OCI-LY3 (cell line): ENCODE results near the gene ATXN2.

ENCODE experiments used
- H2AFZ ChIP-seq: fragments of 200-600, 300-600 bp; shearing (Covaris generic); 2 replicates; pipeline ENCODE4 v1.6.0; 2014; ENCODE audit warnings: antibody characterized with exemption, low read depth, low read length
- H3K27ac ChIP-seq: fragments of 200-600, 300-600 bp; sonication (generic); 2 replicates; pipeline ENCODE4 v1.5.1; 2014; ENCODE audit warnings: mild to moderate bottlenecking, low read length, moderate library complexity, mixed read lengths
- H3K27me3 ChIP-seq: fragments of 200-600, 300-600 bp; sonication (generic); 2 replicates; pipeline ENCODE4 v1.6.1; 2014; ENCODE audit warnings: low read depth, low read length, mixed read lengths
- H3K36me3 ChIP-seq: fragments of 200-600, 300-600 bp; sonication (generic); replicated peaks from 2 replicates; pipeline ENCODE3; 2014; ENCODE audit warnings: low read depth, low read length, mixed read lengths
- H3K4me1 ChIP-seq: fragments of 300-600, 200-600 bp; sonication (generic); 2 replicates; pipeline ENCODE4 v1.6.1; 2014; ENCODE audit warnings: low read length, mixed read lengths
- H3K4me2 ChIP-seq: fragments of 200-600, 300-600 bp; sonication (generic); 2 replicates; pipeline ENCODE4 v1.6.1; 2014; ENCODE audit warnings: low read length, mixed read lengths
- H3K4me3 ChIP-seq: fragments of 300-600, 200-600 bp; sonication (generic); 2 replicates; pipeline ENCODE4 v1.5.1; 2014; ENCODE audit warnings: antibody characterized with exemption, mild to moderate bottlenecking, low read length, moderate library complexity
- H3K79me2 ChIP-seq: fragments of 300-600, 200-600 bp; shearing (Covaris generic); 2 replicates; pipeline ENCODE4 v1.6.1; 2014; ENCODE audit warnings: mild to moderate bottlenecking, low read length, mixed read lengths
- H3K9ac ChIP-seq: fragments of 300-600, 200-600 bp; shearing (Covaris generic); 2 replicates; pipeline ENCODE4 v1.6.0; 2014; ENCODE audit warnings: mild to moderate bottlenecking, low read length, moderate library complexity
- H3K9me3 ChIP-seq: fragments of 200-600, 300-600 bp; shearing (Covaris generic); 2 replicates; pipeline ENCODE4 v1.6.1; 2014; ENCODE audit warnings: low read length, mixed read lengths; ENCODE audit not compliant: insufficient read depth
- H4K20me1 ChIP-seq: fragments of 200-600, 300-600 bp; sonication (generic); 2 replicates; pipeline ENCODE4 v1.6.1; 2016; ENCODE audit warnings: low read length, mixed read lengths; ENCODE audit not compliant: insufficient read depth
- CTCF ChIP-seq: fragments of 200-600, 300-600 bp; sonication (generic); IDR thresholded peaks from 2 replicates; pipeline ENCODE4 v1.5.1; 2014; ENCODE audit warnings: antibody characterized with exemption, low read length, low read depth
- EZH2phosphoT487 ChIP-seq: fragments of 200-600 bp; shearing (Covaris generic); IDR thresholded peaks from 2 replicates; pipeline ENCODE4 v1.6.1; 2018; ENCODE audit warnings: antibody characterized with exemption, mixed run types, low read depth

ATXN2 gene

GRCh38 chr12:111406474-111407376 is 192.4 kb downstream of the ATXN2 start:
- peaks cover 5% of the 10 kb centered on the region; the same call in 1 of the 2 replicates for H3K27me3 ChIP-seq
- no peaks in the 10 kb centered on the region for H3K36me3 ChIP-seq
- TF ChIP-seq CTCF: no peak
- 0 out of 2 replicates have a peak, but pooled peaks have one; percentile 56 for TF ChIP-seq EZH2phosphoT487
- H3K4me1 ChIP-seq: peaks cover 44% of the 10 kb centered on the region
- H3K9ac ChIP-seq: peak overlapping the region; percentile 87
- H2AFZ ChIP-seq: no peak overlapping the region
- H3K4me3 ChIP-seq: peak overlapping the region; percentile 88
- H3K79me2 ChIP-seq: peaks cover 57% of the 10 kb centered on the region
- H3K27ac ChIP-seq: peak overlapping the region; percentile 57
- no peaks in the 10 kb centered on the region for H3K9me3 ChIP-seq
- peak overlapping the region; percentile 92 for H3K4me2 ChIP-seq
- peaks cover 46% of the 10 kb centered on the region for H4K20me1 ChIP-seq

GRCh38 chr12:111405859-111406473 is 193.1 kb downstream of the ATXN2 start, which contains the start of gene SH2B3:
Gene SH2B3, plus strand, starts transcription at chr12:111405923. Its CDS starts 12,223 bp downstream, at chr12:111418146.
- Histone ChIP-seq H3K79me2 (peaks cover 50% of the 10 kb centered on the region), H3K36me3 (no peaks in the 10 kb centered on the region), H3K27me3 (peaks cover 5% of the 10 kb centered on the region; the same call in 1 of the 2 replicates), H3K4me3 (peak within 1 kb of the TSS; percentile 88), H3K4me1 (peaks cover 44% of the 10 kb centered on the region), H4K20me1 (peaks cover 38% of the 10 kb centered on the region), H3K9me3 (no peaks in the 10 kb centered on the region), H3K27ac (peak within 1 kb of the TSS; percentile 89), H2AFZ (no peak within 1 kb of the TSS), H3K9ac (peak within 1 kb of the TSS; percentile 87), H3K4me2 (peak within 1 kb of the TSS; percentile 96)
- no peak for TF ChIP-seq EZH2phosphoT487
- TF ChIP-seq CTCF: no peak

GRCh38 chr12:111405149-111405858 is 193.8 kb downstream of the ATXN2 start:
- peak overlapping the region; percentile 96 for H3K4me2 ChIP-seq
- H3K9ac ChIP-seq: peak overlapping the region; percentile 72
- no peaks in the 10 kb centered on the region for H3K9me3 ChIP-seq
- no peak overlapping the region for H2AFZ ChIP-seq
- peak overlapping the region; percentile 88 for H3K4me3 ChIP-seq
- no peak for TF ChIP-seq EZH2phosphoT487
- peak; percentile 52 for TF ChIP-seq CTCF
- peaks cover 8% of the 10 kb centered on the region for H3K27me3 ChIP-seq
- no peaks in the 10 kb centered on the region for H3K36me3 ChIP-seq
- H3K79me2 ChIP-seq: peaks cover 43% of the 10 kb centered on the region
- H3K4me1 ChIP-seq: peaks cover 44% of the 10 kb centered on the region
- peak overlapping the region; percentile 89 for H3K27ac ChIP-seq
- H4K20me1 ChIP-seq: peaks cover 32% of the 10 kb centered on the region
